Neural cell (in vitro differentiated cells): ENCODE data around the gene LRMDA. TPM values are rescaled to one million over a fixed set of nuclear protein-coding genes. Genes with fewer than 3 reads are reported as not detected.

Experiments used
- H2AFZ ChIP-seq: fragments of 200-600, 300-800 bp; sonication (generic), shearing (Covaris generic); 2 replicates; pipeline ENCODE4 v1.6.0; 2014; ENCODE audit warnings: low read depth, mild to moderate bottlenecking, antibody characterized with exemption, low read length, moderate library complexity
- H3F3A ChIP-seq: fragments of 200-600 bp; shearing (Covaris generic); 2 replicates; pipeline ENCODE4 v1.6.1; 2016; ENCODE audit warnings: mild to moderate bottlenecking, moderate library complexity, mixed read lengths, antibody characterized with exemption, low read length; ENCODE audit not compliant: insufficient read depth, poor library complexity, severe bottlenecking
- H3K27ac ChIP-seq: fragments of 200-600, 300-800 bp; sonication (generic), shearing (Covaris generic); 2 replicates; pipeline ENCODE4 v1.5.1; 2014; ENCODE audit warnings: mild to moderate bottlenecking, low read length, moderate library complexity
- H3K27me3 ChIP-seq: fragments of 300-800, 200-600 bp; sonication (generic), shearing (Covaris generic); 2 replicates; pipeline ENCODE4 v1.6.0; 2014; ENCODE audit warnings: mild to moderate bottlenecking, low read depth, low read length, moderate library complexity; ENCODE audit not compliant: insufficient read depth
- H3K36me3 ChIP-seq: fragments of 300-800, 200-600 bp; sonication (generic), shearing (Covaris generic); 2 replicates; pipeline ENCODE4 v1.5.1; 2014; ENCODE audit warnings: mild to moderate bottlenecking, antibody characterized with exemption, low read length, moderate library complexity; ENCODE audit not compliant: insufficient read depth
- H3K4me2 ChIP-seq: fragments of 300-800, 200-600 bp; sonication (generic), shearing (Covaris generic); 2 replicates; pipeline ENCODE4 v1.6.0; 2014; ENCODE audit warnings: mild to moderate bottlenecking, low read length
- H3K4me3 ChIP-seq: fragments of 300-800, 200-600 bp; sonication (generic), shearing (Covaris generic); 2 replicates; pipeline ENCODE4 v1.5.1; 2014; ENCODE audit warnings: mild to moderate bottlenecking, low read length, moderate library complexity
- H3K79me2 ChIP-seq: fragments of 200-600 bp; shearing (Covaris generic); replicated peaks from 2 replicates; pipeline ENCODE4 v1.6.0; 2014; ENCODE audit warnings: mild to moderate bottlenecking, low read length, moderate library complexity; ENCODE audit not compliant: insufficient read depth
- H3K9ac ChIP-seq: fragments of 300-800, 200-600 bp; sonication (generic), shearing (Covaris generic); 2 replicates; pipeline ENCODE4 v1.6.1; 2016; ENCODE audit warnings: mild to moderate bottlenecking, low read length, mixed read lengths
- H3K9me2 ChIP-seq: fragments of 200-600 bp; shearing (Covaris generic); 2 replicates; pipeline ENCODE4 v1.6.1; 2016; ENCODE audit warnings: mild to moderate bottlenecking, low read length, mixed read lengths; ENCODE audit not compliant: insufficient read depth
- H3K9me3 ChIP-seq: fragments of 200-600, 300-800 bp; sonication (generic), shearing (Covaris generic); 2 replicates; pipeline ENCODE4 v1.6.1; 2016; ENCODE audit warnings: mild to moderate bottlenecking, mixed run types, low read length, moderate library complexity, mixed read lengths
- H4K20me1 ChIP-seq: fragments of 200-600 bp; shearing (Covaris generic); 2 replicates; pipeline ENCODE4 v1.6.1; 2016; ENCODE audit warnings: mild to moderate bottlenecking, mixed run types; ENCODE audit not compliant: insufficient read depth
- CTCF ChIP-seq: fragments of 450-650 bp; IDR thresholded peaks from 2 replicates; pipeline ENCODE4 v1.5.1; 2014; ENCODE audit warnings: antibody characterized with exemption, mild to moderate bottlenecking, moderate library complexity; ENCODE audit not compliant: poor library complexity, severe bottlenecking
- EP300 ChIP-seq: fragments of 450-650 bp; conservative IDR thresholded peaks from 2 replicates; pipeline ENCODE4 v1.6.1; 2014; ENCODE audit warnings: antibody characterized with exemption, mild to moderate bottlenecking, moderate library complexity; ENCODE audit not compliant: poor library complexity, severe bottlenecking
- EZH2 ChIP-seq: fragments of 200-600, 300-800 bp; shearing (Covaris generic), sonication (generic); IDR thresholded peaks from 2 replicates; pipeline ENCODE4 v1.6.1; 2014; ENCODE audit warnings: antibody characterized with exemption, low read length, borderline replicate concordance, mild to moderate bottlenecking; ENCODE audit not compliant: insufficient read depth, poor library complexity, severe bottlenecking
- MXI1 ChIP-seq: fragments of 450-650 bp; conservative IDR thresholded peaks from 2 replicates; pipeline ENCODE4 v1.6.1; 2014; ENCODE audit warnings: antibody characterized with exemption, mild to moderate bottlenecking; ENCODE audit not compliant: poor library complexity, severe bottlenecking
- POLR2AphosphoS5 ChIP-seq: IDR thresholded peaks from 2 replicates; pipeline ENCODE4 v1.6.1; 2012
- RAD21 ChIP-seq: fragments of 450-650 bp; conservative IDR thresholded peaks from 2 replicates; pipeline ENCODE4 v1.6.1; 2014; ENCODE audit warnings: antibody characterized with exemption, mild to moderate bottlenecking, moderate library complexity
- SMC3 ChIP-seq: fragments of 450-650 bp; conservative IDR thresholded peaks from 2 replicates; pipeline ENCODE4 v1.6.1; 2014; ENCODE audit warnings: antibody characterized with exemption, mild to moderate bottlenecking, moderate library complexity; ENCODE audit not compliant: poor library complexity
- TAF1 ChIP-seq: IDR thresholded peaks from 2 replicates; pipeline ENCODE4 v1.6.1; 2012; ENCODE audit warnings: low read depth
- polyA plus RNA-seq: library from polyadenylated mRNA; depleted of rRNA; stranded (reverse); fragments of >200 nt; gene quantifications from 2 replicates; pipeline ENCODE4 v1.2.3, GENCODE V29; 2014
- TF ChIP-seq, protein P1 (sequence below): IDR thresholded peaks from 2 replicates; pipeline ENCODE4 v1.6.1; 2012; ENCODE audit warnings: borderline replicate concordance

Gene LRMDA
- polyA plus RNA-seq, 1 donor from 2014 or later: 5.6 TPM

- Histone ChIP-seq H3K27me3 (no peaks in the 10 kb centered on the region), H3K27ac (no peak overlapping the region)
Measured at GRCh38 chr10:75737580-75737949, 306.1 kb downstream of the LRMDA start.

GRCh38 chr10:75738924-75739323 is 307.5 kb downstream of the LRMDA start:
- no peaks in the 10 kb centered on the region for H4K20me1 ChIP-seq
- H3K9ac ChIP-seq: no peak overlapping the region
- no peaks in the 10 kb centered on the region for H3K9me2 ChIP-seq
- no peaks in the 10 kb centered on the region for H3K9me3 ChIP-seq
- no peaks in the 10 kb centered on the region for H3K27me3 ChIP-seq
- H3K79me2 ChIP-seq: no peaks in the 10 kb centered on the region
- H3K36me3 ChIP-seq: no peaks in the 10 kb centered on the region
- no peak overlapping the region for H2AFZ ChIP-seq
- H3F3A ChIP-seq: no peaks in the 10 kb centered on the region
- H3K4me3 ChIP-seq: no peak overlapping the region
- H3K4me2 ChIP-seq: no peak overlapping the region
- TF ChIP-seq POLR2AphosphoS5 (no peak), RAD21 (no peak), EP300 (no peak)
- H3K27ac ChIP-seq: no peak overlapping the region

More at GRCh38 chr10:75737580-75737949, 306.1 kb downstream of the LRMDA start:
- Histone ChIP-seq H3K4me2 (no peak overlapping the region), H4K20me1 (no peaks in the 10 kb centered on the region), H3K4me3 (no peak overlapping the region), H3F3A (no peaks in the 10 kb centered on the region), H3K9ac (no peak overlapping the region), H3K79me2 (no peaks in the 10 kb centered on the region), H2AFZ (no peak overlapping the region), H3K9me2 (no peaks in the 10 kb centered on the region), H3K36me3 (no peaks in the 10 kb centered on the region), H3K9me3 (no peaks in the 10 kb centered on the region)
- TF ChIP-seq MXI1 (no peak), EP300 (no peak), POLR2AphosphoS5 (no peak), SMC3 (no peak), TAF1 (no peak)

DNA sequence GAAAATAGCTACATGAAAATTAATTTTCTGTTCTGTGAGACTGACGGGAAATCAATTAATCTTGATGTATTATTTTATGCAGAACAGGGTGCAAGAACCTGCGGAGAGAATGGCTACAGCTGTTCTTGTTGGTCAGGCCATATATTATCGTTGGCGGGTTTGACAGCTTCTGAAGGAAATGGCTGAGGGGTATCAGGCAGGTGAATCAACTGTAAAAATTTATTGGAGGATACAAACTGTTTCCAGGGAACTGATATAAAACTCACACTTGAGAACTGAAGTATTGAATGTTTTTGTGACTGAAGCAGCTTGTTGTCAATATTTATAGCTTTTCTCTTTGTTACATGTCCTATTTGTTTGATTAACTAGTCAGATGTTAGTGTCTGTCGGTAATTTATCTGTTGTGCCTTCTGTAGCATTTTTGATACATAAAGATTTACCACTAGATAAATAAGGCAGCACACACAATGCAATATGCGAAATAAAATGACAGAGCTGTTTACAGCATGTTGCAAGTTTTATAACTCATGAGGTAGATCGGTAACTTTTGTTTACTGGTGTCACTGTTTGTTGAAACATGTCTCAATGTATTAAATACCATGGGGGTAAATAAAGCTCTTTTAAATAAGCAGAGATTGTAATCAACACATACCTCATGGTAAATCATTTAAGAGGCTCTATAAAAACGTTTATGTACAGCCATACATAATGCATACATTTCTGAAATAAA is 308.2 kb downstream of the LRMDA start:
- H2AFZ ChIP-seq: no peak overlapping the region
- no peak overlapping the region for H3K27ac ChIP-seq
- no peaks in the 10 kb centered on the region for H4K20me1 ChIP-seq
- no peaks in the 10 kb centered on the region for H3K36me3 ChIP-seq
- TF ChIP-seq SMC3 (no peak), EP300 (no peak), TAF1 (no peak), EZH2 (no peak), POLR2AphosphoS5 (no peak), RAD21 (no peak), MXI1 (no peak), CTCF (no peak)
- TF ChIP-seq, protein P1, sequence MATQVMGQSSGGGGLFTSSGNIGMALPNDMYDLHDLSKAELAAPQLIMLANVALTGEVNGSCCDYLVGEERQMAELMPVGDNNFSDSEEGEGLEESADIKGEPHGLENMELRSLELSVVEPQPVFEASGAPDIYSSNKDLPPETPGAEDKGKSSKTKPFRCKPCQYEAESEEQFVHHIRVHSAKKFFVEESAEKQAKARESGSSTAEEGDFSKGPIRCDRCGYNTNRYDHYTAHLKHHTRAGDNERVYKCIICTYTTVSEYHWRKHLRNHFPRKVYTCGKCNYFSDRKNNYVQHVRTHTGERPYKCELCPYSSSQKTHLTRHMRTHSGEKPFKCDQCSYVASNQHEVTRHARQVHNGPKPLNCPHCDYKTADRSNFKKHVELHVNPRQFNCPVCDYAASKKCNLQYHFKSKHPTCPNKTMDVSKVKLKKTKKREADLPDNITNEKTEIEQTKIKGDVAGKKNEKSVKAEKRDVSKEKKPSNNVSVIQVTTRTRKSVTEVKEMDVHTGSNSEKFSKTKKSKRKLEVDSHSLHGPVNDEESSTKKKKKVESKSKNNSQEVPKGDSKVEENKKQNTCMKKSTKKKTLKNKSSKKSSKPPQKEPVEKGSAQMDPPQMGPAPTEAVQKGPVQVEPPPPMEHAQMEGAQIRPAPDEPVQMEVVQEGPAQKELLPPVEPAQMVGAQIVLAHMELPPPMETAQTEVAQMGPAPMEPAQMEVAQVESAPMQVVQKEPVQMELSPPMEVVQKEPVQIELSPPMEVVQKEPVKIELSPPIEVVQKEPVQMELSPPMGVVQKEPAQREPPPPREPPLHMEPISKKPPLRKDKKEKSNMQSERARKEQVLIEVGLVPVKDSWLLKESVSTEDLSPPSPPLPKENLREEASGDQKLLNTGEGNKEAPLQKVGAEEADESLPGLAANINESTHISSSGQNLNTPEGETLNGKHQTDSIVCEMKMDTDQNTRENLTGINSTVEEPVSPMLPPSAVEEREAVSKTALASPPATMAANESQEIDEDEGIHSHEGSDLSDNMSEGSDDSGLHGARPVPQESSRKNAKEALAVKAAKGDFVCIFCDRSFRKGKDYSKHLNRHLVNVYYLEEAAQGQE: no peak
- H3K9me3 ChIP-seq: no peaks in the 10 kb centered on the region
- no peak overlapping the region for H3K4me3 ChIP-seq
- no peak overlapping the region for H3K4me2 ChIP-seq
- no peak overlapping the region for H3K9ac ChIP-seq
- H3K9me2 ChIP-seq: no peaks in the 10 kb centered on the region
- H3K79me2 ChIP-seq: no peaks in the 10 kb centered on the region
- H3F3A ChIP-seq: no peaks in the 10 kb centered on the region
- H3K27me3 ChIP-seq: no peaks in the 10 kb centered on the region
